GM19035 (cell line): ENCODE data around the gene CIPC.

Experiments used
- ATAC-seq: cut with Tn5 transposase; IDR thresholded peaks from one replicate; pipeline ENCODE4 v1.9.1; 2021; ENCODE audit not compliant: unreplicated experiment

Gene CIPC

DNA sequence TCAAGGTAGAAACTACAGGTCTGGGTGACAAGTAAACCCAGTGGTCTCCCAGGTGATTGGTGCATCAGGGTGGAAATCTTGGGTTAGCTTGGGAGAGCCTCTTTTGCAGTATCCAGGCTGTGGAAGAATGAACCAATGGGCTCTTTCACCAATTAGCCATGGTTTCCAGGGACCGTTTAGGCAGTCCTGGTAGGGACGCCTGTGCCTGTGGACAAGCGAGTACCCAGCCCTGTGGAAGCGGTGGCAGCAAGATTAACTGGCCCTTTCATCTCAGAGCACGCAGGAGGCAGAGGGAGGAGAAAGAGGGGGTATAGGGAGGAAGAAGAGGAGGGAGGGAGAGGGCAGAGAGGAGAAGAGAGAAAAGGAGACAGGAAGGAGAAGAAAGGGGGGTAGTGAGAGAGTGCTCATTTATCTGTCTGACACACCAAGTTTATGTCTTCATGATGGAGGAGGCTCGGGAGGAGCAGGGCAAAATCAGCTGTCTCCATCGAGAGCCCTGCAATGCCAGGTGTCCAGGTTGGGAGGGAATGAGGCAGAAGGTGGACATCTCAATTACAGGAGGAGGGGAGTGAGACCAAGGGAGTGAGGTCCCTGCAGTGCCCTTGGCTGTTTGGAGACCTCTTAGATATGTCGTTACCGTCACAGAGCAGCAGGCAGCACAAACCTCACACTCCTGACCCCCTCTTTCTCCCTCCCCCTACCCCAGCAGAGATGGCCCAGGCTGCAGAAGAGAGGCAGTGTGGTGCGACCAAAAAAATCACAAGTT lies 48.1 kb downstream of the CIPC start:
- ATAC-seq: no peak

DNA sequence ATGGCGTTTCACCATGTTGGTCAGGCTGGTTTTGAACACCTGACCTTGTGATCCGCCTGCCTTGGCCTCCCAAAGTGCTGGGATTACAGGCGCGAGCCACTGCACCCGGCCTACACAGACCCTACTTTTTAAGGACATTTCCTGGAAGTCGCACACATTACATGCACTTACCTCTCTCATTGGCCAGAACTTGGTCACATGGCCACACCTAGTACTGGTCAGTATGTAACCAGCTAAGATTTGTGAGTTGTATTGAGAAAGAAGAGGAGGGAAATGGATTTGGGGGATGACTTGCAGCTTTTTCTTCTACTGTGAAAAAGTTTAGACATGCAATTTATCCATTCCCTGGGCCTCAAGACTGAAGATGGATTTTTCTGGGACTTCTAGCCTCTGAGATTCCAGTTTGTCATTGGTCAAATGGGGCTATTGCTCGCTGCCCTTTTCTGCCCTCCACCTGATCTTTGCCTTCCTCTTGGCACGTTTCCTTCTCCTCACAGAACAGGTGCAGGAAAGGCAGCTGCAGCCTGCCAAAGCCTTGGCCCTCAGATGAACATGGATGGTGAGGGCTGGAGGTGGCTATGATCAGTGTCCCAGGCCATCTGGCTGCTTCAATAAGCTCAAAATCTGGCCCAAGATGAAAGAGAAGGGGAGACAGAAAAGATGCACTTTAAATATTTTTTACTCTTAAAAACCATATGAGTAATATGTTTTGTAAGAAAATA lies 50.6 kb downstream of the CIPC start:
- no peak for ATAC-seq

DNA sequence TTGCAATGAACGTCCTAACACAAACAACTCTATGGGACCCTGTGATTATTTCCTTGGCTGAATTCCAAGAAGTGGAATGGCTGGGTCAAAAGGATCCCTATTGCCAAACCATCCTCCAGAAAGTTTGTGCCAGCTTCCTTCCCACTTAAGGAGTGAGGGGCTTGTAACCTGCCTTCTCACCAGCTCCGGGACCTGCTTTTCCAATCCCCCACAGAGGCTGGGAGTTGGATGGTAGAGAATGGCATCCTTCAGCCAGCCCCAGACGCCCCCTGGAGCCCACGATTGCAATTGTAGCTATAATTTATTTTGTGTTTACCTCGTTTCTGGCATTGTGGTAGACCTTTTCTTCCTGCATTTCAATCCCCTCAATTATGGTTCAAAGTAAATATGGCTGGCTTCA lies 53.2 kb downstream of the CIPC start:
- ATAC-seq: no peak

DNA sequence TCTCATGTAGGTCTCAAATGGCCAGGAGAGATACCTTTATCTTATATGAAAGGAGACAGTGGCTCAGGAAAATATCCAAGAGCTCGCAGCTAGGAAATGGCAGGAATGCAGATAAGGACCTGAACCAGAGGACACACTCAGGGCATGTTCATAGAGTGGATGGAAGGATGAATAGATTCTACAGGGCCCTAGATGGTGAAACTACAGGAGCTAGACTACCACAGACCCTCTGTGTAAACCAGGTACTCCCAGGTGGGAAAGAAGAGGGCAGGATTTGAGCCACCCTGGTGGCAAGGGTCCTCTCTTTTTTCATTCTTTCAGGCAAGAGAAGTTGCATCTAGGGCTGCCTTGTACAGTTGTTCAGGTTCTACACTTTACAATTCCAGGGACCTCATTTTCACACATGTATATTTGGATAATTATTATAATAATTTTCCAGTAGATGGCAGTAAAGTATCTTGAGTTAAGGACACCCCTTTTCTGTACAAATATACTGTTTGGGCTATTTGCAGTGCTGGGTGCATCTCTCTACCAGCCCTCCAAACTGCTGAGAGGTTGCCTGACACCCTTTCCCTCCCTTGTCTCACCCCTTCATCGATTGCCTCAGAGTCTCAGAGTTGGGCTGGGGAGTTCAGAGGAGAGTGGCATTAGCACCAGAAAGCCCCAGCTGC lies 54.0 kb downstream of the CIPC start:
- ATAC-seq: no peak

DNA sequence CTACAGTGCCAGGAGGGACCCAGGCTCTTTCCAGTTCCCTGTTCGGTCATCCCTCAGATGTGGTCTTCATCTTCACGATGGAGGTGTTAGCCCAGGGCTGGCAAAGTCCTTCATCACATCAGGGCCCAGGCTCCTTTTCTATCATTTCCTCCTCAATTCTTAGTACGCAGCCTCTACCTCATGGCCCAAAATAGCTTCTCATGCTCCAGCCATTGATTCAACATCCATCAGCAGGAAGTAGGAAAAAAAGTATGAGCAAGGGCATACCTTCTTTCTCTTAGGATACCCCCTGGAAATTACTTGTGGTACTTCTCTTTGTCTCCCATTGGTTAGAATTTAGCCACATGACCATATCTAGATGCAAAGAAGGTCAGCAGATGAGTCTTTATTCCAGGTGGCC lies 55.7 kb downstream of the CIPC start:
- ATAC-seq: no peak

DNA sequence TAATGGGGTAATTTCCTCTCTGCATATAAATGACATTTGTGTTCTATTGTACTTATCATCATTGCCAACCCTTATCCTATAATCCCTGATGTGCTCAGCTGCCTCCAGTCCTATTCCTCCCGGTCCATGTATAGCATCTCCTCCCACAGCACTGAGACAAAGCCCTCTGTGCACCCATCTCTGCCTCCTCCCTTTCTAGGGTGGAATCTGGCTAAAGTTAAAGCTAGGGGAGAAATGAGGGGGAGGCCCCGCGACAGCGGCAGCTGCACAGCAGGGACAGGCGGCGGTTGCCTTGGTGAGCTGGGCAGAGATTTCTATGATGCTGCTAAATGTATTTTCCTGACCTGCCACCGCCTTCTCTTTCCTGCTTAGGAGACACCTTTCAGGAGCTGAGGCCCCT lies 56.4 kb downstream of the CIPC start:
- ATAC-seq: no peak

DNA sequence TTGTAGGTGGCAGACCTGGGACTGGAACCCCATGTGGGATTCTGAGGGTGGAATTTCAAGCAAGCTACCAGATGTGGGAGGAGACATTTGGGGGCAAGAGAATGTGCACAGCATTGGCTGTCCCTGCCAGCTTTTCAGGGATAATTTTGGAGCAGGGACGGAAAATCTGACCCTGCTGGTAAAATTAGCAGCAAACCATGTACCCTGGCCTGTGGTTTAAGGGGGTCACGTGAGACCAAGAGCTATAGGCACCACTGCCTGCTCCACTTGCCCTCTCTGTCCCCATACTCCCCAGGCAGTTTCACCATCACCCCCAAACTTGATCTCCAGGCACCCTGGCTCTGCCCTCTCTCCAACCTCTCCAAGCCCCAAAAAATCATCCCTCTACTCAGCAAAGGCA lies 57.0 kb downstream of the CIPC start:
- no peak for ATAC-seq

DNA sequence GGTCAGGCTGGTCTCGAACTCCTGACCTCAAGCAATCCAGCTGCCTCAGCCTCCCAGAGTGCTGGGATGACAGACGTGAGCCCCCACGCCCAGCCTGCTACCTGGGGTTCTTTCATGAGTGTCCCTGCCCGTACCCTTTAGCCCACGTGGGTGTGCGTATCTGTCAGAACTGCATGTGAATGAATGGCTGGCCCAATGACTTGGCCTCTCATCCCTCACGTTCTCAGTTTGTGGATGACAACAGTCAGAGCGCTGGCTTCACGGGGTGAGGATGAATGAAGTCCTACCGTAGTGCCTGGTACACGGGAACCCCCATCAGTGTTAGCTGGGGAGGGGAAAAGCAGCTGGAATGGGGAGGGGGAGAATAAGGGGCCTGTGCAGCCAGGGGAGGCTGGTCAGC lies 59.7 kb downstream of the CIPC start:
- ATAC-seq: no peak

DNA sequence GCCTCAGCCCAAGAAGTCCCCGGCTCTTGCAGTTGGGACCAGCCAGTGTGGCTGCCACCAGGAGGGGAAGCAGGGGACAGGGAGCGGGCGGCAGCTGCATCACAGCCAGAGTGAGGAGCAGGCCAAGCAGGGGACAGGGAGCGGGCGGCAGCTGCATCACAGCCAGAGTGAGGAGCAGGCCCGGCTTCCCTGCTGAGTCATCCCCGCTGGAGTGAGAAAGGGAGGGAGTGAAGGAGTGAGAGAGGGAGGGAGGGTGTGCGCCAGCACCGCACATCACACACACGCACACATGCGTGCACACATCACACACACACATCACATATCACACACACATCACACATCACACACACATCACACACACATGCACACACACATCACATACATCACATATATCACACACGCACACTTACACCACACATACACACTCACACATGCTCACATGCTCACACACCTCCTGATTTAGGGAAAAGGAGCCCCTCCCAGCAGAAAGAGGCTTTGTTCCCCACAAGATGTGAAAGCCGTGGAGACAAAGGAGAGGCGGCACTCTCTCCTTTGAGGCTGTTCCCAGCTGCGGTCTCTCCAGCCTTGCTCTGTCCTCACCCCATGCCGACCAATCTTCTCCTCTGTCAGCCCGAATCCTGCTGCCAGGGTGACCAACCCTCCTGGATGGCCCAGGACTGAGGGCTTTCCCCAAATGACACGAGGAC lies 60.3 kb downstream of the CIPC start:
- ATAC-seq: no peak

DNA sequence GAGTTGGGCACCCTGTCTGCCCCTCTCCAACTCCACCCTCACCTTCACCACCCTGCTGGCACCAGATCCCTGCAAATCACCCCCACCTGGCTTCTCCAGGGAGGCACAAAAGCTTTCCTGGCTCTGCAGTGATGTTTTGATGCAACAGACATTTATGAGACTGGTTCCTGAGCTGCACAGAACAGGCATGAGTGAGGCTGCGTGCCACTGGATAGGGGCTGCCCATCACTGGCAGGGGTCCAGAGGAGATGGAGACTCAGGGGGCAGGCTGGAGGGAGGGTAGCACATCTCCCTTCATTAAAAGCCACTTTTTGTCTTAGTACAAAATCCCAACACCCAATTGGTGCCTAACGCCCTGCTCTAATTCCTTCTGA lies 60.8 kb downstream of the CIPC start:
- no peak for ATAC-seq

DNA sequence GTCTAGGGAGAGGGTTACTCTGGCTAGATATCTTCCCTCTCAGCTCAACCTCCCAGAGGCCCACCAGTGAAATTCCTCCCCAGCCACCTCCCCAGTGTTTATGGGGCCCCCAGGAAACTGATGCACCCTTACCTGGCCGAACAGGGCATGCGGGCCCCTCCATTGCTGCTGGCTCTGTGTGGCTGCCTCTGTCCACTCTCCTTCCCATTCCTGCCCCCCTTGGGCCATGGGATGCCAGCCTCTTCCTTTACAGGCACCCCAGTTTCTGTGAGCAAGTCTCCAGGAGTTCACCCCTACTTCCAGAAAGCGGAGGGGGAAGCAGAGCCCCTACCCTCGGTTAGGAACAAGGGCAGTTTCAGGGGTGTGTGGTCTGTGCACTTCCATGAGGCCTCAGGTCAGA lies 63.0 kb downstream of the CIPC start:
- ATAC-seq: no peak
